HG03342 (cell line): ENCODE data around the gene KCNIP4.

ENCODE experiments used
- ATAC-seq: cut with Tn5 transposase; IDR thresholded peaks from one replicate; pipeline ENCODE4 v1.9.1; 2021; ENCODE audit warnings: mild to moderate bottlenecking, moderate library complexity; ENCODE audit not compliant: unreplicated experiment

KCNIP4 gene

DNA sequence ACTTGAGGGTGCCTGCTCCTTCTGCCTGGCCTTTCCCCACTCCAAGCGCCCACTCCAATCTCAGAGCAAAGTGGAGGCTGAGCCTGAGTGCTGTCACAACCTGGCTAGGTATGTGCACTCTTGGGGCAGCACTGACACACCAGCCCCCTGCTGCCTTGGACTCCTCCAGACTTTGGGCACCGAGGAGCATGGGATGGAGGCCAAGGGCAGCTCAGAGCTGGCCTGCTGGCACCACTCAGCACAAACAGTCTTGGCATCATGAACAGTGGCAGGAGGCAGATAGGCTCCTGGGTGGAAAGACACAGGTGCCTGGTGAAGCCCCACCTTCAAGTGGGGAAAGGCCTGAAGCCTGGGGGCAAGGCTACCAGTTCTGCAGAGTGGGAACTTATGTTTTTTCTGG lies 91.8 kb downstream of the KCNIP4 start:
- no peak for ATAC-seq

- ATAC-seq = no peak
Measured at GRCh38 chr4:21856301-21856700, 92.3 kb downstream of the KCNIP4 start.

DNA sequence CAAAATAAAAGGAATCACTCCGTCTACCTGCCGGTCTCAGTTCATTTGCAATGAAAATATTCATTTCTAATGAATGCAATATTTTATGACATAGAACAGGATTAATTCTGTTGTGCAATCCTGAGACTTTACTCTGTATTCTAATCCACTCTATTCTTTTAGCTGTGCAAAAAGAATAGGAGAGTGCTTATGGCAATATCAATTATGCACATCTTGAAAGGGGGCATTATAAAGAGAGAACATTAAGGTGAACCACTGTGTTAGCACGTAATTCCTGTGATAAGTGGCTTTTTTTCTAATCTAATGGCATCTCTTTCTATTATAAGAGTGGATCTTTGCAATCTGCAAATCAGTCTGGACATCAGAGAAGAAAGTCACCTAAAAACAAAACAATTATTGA lies 99.5 kb downstream of the KCNIP4 start:
- ATAC-seq = no peak

- ATAC-seq = no peak
Measured at GRCh38 chr4:21848021-21848420, 100.6 kb downstream of the KCNIP4 start.

DNA sequence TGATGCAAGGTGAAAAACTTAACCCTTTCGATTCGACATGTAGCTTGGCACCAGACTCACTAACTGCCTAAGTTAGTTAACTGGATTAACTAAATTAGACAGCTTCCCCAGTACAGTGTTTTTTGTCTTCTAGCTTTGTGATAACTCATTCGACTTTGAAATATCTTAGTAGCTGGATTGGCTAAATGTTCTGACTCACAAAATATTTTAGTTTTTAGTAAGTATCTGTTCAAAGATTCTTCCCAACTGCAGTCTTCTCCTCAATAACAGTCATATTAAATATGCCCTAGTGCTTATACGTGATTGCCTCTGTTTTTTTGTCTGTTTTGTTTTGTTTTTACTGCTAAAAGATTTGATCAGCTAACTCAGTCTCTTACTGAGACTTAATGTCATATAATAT lies 102.9 kb downstream of the KCNIP4 start:
- no peak for ATAC-seq

GRCh38 chr4:21835712-21836111 lies 112.9 kb downstream of the KCNIP4 start:
- no peak for ATAC-seq

DNA sequence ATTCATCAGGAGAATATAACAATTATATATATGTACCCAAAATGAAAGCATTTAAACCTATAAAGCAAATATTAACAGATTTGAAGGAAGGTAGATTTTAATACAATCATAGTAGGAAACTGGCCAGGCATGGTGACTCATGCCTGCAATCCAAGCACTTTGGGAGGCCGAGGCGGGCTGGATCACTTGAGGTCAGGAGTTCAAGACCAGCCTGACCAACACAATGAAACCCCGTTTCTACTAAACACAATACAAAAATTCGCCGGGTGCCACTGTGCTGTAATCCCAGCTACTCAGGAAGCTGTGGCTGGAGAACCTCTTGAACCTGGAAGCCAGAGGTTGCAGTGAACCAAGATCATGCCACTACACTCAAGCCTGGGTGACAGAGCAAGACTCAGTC lies 118.3 kb downstream of the KCNIP4 start:
- no peak for ATAC-seq

GRCh38 chr4:21827575-21827974 lies 121.0 kb downstream of the KCNIP4 start:
- no peak for ATAC-seq

- ATAC-seq = no peak
Measured at GRCh38 chr4:21826071-21826470, 122.5 kb downstream of the KCNIP4 start.

DNA sequence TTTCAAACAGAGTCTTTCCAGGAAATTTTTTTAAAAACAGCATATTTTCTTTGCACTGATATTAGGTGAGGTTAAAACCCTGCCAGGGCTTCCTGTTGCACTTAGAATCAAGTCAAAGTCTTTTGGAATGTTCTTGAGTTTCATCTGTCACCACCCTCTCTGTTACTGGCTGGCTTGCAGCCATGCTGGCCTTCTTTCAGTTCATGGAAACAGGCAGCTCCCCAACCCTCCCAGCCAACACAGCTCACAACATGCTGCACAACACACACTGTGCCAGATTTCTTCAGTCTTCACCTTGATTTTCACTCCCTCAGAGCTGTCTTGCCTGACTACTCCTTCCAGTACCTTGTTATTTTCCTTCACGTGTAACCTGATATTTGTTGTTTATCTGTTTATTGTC lies 129.5 kb downstream of the KCNIP4 start:
- no peak for ATAC-seq

DNA sequence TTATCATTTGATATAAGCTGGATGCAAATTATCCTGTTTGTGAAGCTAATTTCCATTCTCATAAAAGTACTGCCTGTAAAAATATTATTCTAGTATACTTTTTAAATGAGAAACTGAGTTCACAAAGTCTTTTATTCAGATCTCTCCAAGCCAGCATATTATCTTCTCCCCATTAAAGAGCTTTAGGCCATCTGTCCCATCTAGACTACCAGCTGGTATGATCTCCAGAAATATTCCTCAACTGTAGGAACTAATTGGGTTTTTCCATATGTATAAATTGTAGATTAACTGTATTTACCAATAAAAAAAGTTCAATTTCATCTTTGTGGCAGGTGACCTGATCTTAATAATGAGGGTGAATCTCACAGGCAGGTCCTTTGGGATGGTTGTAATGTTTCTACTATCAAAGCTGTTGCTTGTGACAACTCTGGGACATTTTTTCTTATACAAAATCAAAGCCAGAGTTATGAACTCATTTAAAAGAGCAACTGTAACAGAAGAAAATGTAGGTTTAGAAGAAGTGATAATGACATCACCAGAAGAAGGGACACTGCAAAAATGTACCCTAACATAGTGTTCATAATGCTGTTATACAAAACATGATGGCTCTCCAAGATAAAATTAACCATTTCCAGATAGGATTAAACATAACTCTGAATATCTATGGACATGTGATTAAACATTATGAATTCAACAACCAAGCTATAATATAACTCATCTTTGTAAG lies 132.8 kb downstream of the KCNIP4 start:
- ATAC-seq = no peak

GRCh38 chr4:21811565-21811964 lies 137.0 kb downstream of the KCNIP4 start:
- no peak for ATAC-seq

DNA sequence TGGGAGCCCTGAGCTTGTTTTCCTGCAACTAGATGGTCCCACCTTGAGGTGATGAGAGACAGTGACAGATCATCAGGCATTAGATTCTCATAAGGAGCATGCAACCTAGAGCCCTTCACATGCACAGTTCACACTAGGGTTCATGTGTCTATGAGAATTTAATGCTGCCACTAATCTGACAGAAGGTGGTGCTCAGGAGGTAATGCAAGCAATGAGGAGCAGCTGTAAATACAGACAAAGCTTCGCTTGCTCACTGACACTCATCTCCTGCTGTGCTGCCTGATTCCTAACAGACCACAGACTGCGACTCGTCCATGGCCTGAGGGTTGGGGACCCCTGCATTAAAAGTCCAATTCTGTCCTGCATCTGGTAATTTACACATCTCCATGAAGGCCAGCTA lies 141.6 kb downstream of the KCNIP4 start:
- no peak for ATAC-seq

- no peak for ATAC-seq
Measured at GRCh38 chr4:21802406-21802805, 146.2 kb downstream of the KCNIP4 start.

DNA sequence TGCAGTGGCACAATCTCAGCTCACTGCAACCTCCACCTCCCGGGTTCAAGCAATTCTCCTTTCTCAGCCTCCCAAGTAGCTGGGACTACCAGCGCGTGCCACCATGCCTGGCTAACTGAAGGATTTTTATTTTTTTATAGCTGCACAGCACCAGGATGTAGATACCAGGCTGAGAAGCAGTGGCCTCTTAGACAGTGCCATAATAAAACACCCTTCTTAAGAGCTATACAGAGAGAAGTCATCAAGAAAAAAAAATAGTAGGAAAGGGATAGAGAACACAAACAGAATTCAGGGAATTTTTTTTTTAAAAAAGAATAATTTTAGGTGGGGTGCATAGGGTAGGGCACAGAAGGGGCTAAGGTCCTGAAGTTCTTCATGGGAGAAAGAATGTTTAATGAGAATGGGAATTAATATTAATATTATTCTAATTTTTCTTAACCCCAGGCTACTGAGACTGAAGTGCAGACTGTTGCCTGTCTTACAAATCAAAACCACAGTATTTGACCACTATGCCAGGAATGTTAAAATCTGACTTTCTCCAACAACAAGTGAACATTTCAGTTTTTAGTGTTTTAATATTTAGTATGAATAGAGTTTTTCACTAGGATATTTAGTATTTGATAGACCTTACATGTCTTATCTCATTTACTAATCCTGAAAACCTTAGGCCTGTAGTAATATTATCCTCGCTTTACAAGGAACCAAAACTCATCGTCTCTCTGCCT lies 146.7 kb downstream of the KCNIP4 start:
- no peak for ATAC-seq

DNA sequence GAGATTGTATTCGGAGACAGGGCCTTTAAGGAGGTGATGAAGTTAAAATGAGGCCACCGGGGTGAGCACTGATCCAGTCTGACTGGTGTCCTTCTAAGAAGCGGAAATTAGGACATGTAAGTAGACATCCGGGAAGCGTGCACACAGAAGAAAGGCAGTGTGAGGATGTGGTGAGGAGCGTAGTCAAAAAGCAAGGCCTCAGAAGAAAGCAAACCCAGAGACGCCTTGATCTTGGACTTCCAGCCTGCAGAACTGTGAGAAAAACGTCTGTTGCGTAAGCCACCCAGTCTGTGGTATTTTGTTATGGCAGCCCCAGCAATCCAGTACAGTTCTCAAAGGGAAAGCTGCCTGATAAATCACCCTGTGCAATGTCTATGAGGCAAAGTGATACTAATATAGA lies 153.5 kb downstream of the KCNIP4 start:
- no peak for ATAC-seq

- no peak for ATAC-seq
Measured at GRCh38 chr4:21792736-21793135, 155.8 kb downstream of the KCNIP4 start.

DNA sequence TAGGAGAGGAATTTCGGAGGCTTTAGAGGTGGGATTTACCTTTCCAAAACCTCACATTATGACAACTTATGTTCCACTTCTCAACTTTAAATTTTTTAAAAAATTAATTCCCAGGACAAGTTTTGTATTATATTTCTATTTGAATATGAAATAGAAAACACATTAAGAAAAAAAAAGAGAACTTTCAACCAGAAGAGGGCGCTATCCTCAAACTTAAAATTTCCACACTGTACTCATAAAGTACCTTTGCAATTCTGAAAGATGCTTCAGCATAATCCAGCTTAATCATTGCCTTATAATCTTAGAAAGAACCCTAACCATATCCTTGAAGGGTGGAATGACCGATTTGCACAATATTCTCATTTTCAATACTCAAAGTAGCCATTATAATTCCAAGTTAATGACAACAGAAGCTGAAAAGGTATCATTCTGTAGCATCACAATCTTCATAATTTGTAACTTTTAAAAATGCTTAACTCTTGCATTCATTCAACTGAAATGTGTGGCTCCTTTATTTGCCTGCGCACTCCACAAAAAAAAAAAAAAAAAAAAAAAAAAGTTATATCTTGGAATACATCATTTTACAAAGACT lies 158.0 kb downstream of the KCNIP4 start:
- no peak for ATAC-seq

- ATAC-seq = no peak
Measured at GRCh38 chr4:21780148-21780547, 168.4 kb downstream of the KCNIP4 start.

DNA sequence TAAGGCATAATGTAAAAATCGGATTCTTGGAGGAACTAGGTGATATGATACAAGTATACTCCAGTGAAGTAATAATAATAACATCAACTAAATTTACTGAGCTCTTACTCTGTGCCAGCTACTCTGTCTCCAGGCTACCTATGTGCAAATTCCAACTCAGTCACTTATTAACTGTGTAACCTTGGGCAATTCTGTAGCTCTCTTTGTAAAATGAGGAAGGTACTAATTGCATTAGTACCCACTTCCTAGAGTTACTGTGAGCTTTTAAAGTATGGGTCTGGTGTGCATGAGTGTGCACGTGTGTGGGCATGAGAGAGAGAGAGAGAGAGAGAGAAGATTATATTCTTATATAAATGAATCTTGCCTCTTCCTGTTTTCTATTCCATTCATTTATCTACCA lies 169.9 kb downstream of the KCNIP4 start:
- no peak for ATAC-seq

DNA sequence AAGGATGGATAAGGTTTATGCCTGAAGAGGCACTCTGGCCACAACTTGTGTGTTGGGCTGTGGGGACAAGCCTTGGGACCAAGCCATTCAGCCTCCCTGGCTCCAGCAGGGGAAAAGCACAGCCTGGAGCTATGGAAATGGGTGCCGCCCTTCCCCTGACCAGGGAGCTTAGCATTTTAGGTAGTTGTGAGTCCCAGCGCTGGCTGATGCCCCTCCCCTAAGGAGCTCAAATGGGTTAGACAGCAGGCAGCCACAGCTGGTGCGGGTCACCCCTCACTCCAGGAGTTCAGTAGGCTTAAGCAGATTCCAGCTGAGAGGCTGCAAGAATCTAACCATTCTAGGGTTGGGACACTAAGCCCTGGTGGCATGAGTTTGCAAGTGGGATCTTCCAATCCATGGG lies 172.9 kb downstream of the KCNIP4 start:
- no peak for ATAC-seq

DNA sequence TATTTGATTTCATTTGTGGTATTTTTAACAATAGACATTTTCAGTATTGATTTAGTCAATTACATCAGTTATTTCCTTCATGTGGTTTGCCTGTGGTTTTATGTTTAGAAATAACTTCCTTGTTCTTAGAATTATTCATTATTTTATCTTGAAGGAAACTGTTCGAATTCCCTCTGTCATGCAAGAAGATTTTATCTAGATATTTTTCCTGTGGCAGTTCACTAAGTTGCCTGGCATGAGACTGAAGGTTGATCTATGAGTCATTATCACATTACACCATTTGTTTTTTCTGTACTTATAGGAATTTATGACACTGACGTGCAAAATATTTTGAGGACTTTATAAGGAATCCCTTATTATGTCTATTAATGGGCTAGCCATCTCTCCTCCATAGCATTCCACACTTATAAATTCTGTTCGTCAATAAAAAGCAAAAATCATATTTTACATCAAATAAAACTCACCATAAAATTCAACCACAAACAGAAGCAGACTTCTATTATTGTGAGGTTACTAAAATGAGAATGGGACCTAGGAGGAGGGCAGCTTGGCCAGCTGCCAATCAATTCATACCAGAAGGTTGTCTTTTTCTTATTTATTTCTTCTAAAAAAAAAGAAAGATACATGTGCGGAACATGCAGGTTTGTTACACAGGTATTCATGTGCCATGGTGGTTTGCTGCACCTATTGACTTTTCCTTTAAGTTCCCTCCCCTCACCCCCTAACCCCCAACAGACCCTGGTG lies 179.0 kb downstream of the KCNIP4 start:
- no peak for ATAC-seq
